KMS-11 (cell line): ENCODE data around the gene CHAF1B.

Experiments
- H2AFZ ChIP-seq: fragments of 200-600 bp; sonication (generic); 2 replicates; pipeline ENCODE4 v1.6.1; 2016; ENCODE audit warnings: antibody characterized with exemption, mixed run types, low read depth
- H3K27ac ChIP-seq: fragments of 200-600 bp; sonication (generic); 2 replicates; pipeline ENCODE4 v1.6.1; 2016; ENCODE audit warnings: mild to moderate bottlenecking, mixed run types
- H3K27me3 ChIP-seq: fragments of 200-600 bp; sonication (generic); 2 replicates; pipeline ENCODE4 v1.6.1; 2017; ENCODE audit warnings: mild to moderate bottlenecking, low read depth, mixed run types, moderate library complexity; ENCODE audit not compliant: insufficient read depth
- H3K36me3 ChIP-seq: fragments of 200-600 bp; sonication (generic); 2 replicates; pipeline ENCODE4 v1.6.1; 2017; ENCODE audit warnings: mild to moderate bottlenecking, mixed run types; ENCODE audit not compliant: insufficient read depth
- H3K4me1 ChIP-seq: fragments of 200-600 bp; sonication (generic); 2 replicates; pipeline ENCODE4 v1.6.1; 2016; ENCODE audit warnings: mild to moderate bottlenecking, low read depth, mixed run types; ENCODE audit not compliant: poor library complexity, severe bottlenecking
- H3K4me2 ChIP-seq: fragments of 200-600 bp; sonication (generic); 2 replicates; pipeline ENCODE4 v1.7.0; 2016; ENCODE audit warnings: mild to moderate bottlenecking, mixed run types
- H3K4me3 ChIP-seq: fragments of 200-600 bp; sonication (generic); IDR thresholded peaks from 2 replicates; pipeline ENCODE4 v1.6.1; 2017; ENCODE audit warnings: low read depth, low read length, mixed read lengths; ENCODE audit not compliant: insufficient read depth
- H3K79me2 ChIP-seq: fragments of 200-600 bp; sonication (generic); 2 replicates; pipeline ENCODE4 v1.6.1; 2016; ENCODE audit warnings: low read depth, mixed run types; ENCODE audit not compliant: insufficient read depth
- H3K9ac ChIP-seq: fragments of 200-600 bp; sonication (generic); 2 replicates; pipeline ENCODE4 v1.6.1; 2016; ENCODE audit warnings: mild to moderate bottlenecking, mixed run types
- H4K20me1 ChIP-seq: fragments of 200-600 bp; sonication (generic); 2 replicates; pipeline ENCODE4 v1.6.1; 2016; ENCODE audit warnings: mild to moderate bottlenecking, mixed run types; ENCODE audit not compliant: insufficient read depth
- TF ChIP-seq, protein P1 (sequence below): fragments of 200-600 bp; sonication (generic); conservative IDR thresholded peaks from 2 replicates; pipeline ENCODE4 v1.6.1; 2017; ENCODE audit warnings: low read depth, mild to moderate bottlenecking, antibody characterized with exemption, low read length, moderate library complexity, mixed read lengths

Gene CHAF1B

DNA sequence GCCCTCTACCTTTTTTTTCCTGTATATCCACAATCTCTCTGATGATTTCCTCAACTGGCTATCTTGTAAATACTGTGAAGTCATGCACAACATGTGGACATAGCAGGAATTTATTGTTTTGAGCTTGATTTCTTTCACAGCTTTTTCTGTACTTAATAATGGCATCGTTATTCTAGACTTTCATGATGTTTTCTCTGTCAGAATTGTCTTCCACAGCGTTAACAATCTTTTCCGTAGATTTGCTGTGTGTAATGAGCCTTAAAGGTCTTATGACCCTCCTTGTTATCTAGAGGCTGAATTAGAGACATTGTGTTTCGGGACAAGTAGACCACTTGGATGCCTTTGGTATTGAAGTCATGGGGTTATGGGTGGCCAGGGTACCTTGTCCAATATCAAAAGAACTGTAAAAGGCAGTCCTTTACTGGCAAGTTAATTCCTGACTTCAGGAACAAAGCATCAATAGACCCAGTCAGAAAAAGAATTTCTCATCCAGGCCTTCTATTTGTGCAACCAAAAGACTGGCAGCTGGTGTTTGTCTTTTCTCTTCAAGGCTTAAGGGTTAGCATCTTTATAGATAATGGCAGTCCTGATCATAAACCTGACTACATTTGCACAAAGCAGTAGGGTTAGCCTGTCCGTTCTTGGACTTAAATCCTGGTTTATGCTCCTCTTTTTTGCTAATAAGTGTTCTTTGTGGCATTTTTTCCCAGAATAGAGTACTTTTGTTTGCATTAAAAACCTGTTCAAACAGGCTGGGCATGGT, 30.1 kb upstream of the CHAF1B start:
- Histone ChIP-seq H3K4me3 (no peak overlapping the region), H3K4me2 (no peak overlapping the region), H3K9ac (no peak overlapping the region), H3K36me3 (peaks cover 5% of the 10 kb centered on the region; the same call in 1 of the 2 replicates), H3K27ac (no peak overlapping the region), H2AFZ (no peak overlapping the region), H3K27me3 (no peaks in the 10 kb centered on the region), H3K4me1 (no peaks in the 10 kb centered on the region), H3K79me2 (no peaks in the 10 kb centered on the region), H4K20me1 (no peaks in the 10 kb centered on the region)
- TF ChIP-seq, protein P1, sequence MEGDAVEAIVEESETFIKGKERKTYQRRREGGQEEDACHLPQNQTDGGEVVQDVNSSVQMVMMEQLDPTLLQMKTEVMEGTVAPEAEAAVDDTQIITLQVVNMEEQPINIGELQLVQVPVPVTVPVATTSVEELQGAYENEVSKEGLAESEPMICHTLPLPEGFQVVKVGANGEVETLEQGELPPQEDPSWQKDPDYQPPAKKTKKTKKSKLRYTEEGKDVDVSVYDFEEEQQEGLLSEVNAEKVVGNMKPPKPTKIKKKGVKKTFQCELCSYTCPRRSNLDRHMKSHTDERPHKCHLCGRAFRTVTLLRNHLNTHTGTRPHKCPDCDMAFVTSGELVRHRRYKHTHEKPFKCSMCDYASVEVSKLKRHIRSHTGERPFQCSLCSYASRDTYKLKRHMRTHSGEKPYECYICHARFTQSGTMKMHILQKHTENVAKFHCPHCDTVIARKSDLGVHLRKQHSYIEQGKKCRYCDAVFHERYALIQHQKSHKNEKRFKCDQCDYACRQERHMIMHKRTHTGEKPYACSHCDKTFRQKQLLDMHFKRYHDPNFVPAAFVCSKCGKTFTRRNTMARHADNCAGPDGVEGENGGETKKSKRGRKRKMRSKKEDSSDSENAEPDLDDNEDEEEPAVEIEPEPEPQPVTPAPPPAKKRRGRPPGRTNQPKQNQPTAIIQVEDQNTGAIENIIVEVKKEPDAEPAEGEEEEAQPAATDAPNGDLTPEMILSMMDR: no peak

DNA sequence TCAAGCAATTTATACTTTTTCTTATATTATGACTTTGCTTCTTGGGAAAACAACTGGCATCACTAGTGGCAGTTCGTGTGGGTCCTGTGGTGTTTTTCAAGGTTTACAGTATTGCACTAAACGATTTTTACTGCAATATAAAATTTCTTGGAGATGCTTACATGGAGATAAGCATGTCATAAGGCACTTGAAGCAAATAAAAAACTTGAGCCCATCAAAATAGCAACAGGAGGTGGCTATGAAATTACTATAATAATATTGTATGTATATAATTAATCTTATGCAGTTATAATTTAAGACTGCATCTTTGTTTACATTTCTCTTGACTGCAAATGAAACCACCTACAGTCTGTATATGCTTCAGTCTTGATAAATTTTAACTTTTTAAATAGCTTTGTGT, 29.3 kb upstream of the CHAF1B start:
- peaks cover 5% of the 10 kb centered on the region; the same call in 1 of the 2 replicates for H3K36me3 ChIP-seq

DNA sequence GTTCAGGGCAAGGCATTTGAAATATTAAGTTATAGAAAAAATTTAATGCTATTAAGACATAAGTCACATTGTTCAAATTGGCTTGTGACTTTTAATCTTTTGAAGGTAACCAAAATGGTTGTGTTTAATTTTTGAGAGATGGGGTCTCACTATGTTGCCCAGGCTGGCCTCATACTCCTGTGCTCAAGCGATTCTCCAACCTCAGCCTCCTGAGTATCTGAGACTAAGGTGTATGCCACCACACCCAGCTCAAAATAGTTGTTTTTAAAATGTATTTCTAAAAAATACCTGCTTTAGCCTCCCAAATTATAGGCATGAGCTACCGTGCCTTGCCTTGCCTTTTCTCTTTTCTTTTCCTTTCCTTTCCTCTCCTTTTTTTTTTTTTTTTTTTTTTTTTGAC, 26.0 kb upstream of the CHAF1B start:
- Histone ChIP-seq H3K4me2 (no peak overlapping the region), H3K36me3 (peaks cover 5% of the 10 kb centered on the region; the same call in 1 of the 2 replicates), H3K4me3 (no peak overlapping the region), H2AFZ (no peak overlapping the region), H3K79me2 (no peaks in the 10 kb centered on the region), H3K27me3 (no peaks in the 10 kb centered on the region), H3K4me1 (no peaks in the 10 kb centered on the region), H3K9ac (no peak overlapping the region), H3K27ac (no peak overlapping the region), H4K20me1 (no peaks in the 10 kb centered on the region)
- TF ChIP-seq, protein P1: no peak

More for the DNA sequence above, 29.3 kb upstream of the CHAF1B start:
- Histone ChIP-seq H2AFZ (no peak overlapping the region), H3K79me2 (no peaks in the 10 kb centered on the region), H4K20me1 (no peaks in the 10 kb centered on the region), H3K27me3 (no peaks in the 10 kb centered on the region), H3K27ac (no peak overlapping the region), H3K9ac (no peak overlapping the region), H3K4me3 (no peak overlapping the region), H3K4me1 (no peaks in the 10 kb centered on the region), H3K4me2 (no peak overlapping the region)
- TF ChIP-seq, protein P1: no peak

DNA sequence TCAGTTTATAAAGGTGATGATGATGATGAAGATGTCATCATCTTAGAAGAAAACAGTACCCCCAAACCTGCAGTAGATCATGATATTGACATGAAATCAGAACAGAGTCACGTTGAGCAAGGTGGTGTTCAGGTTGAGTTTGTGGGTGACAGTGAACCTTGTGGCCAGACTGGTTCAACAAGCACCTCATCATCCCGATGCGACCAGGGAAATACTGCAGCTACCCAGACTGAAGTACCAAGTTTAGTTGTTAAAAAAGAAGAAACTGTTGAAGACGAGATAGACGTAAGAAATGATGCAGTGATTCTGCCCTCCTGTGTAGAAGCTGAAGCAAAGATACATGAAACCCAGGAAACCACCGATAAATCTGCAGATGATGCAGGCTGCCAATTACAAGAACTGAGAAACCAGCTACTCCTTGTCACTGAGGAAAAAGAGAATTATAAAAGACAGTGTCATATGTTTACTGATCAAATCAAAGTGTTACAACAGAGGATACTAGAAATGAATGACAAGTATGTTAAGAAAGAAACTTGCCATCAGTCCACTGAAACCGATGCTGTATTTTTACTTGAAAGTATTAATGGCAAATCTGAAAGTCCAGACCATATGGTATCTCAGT, 16.0 kb upstream of the CHAF1B start:
- Histone ChIP-seq H3K36me3 (no peaks in the 10 kb centered on the region; the same call in 1 of the 2 replicates), H3K4me2 (no peak overlapping the region), H3K27me3 (no peaks in the 10 kb centered on the region), H3K4me1 (no peaks in the 10 kb centered on the region), H3K4me3 (no peak overlapping the region), H3K27ac (no peak overlapping the region), H2AFZ (no peak overlapping the region), H3K9ac (no peak overlapping the region), H3K79me2 (no peaks in the 10 kb centered on the region), H4K20me1 (no peaks in the 10 kb centered on the region)
- TF ChIP-seq, protein P1: no peak
